Upper lobe of left lung (tissue), 4 donors: Measurements from ENCODE around the gene ARSD.

Source experiments
- CTCF ChIP-seq, 6 experiments: fragments of 450-650 bp in 4 of 6; fragments of 200-600 bp in 2 of 6; sonication (generic) in 2 of 6; IDR thresholded peaks; one replicate each; pipeline ENCODE4 v1.5.1; 2016 to 2019; ENCODE audit warnings: antibody characterized with exemption in 6 of 6
- EP300 ChIP-seq, 4 donors: sonication (generic); formaldehyde crosslinking; IDR thresholded peaks; one replicate each; pipeline ENCODE4 v1.5.1; 2017; ENCODE audit warnings: antibody characterized with exemption in 4 of 4, control low read depth in 2 of 4
- POLR2A ChIP-seq, 4 donors: fragments of 450-650 bp; IDR thresholded peaks; one replicate each; pipeline ENCODE4 v1.5.1; 2016 to 2017; ENCODE audit warnings: antibody characterized with exemption in 4 of 4, mild to moderate bottlenecking in 2 of 4

DNA sequence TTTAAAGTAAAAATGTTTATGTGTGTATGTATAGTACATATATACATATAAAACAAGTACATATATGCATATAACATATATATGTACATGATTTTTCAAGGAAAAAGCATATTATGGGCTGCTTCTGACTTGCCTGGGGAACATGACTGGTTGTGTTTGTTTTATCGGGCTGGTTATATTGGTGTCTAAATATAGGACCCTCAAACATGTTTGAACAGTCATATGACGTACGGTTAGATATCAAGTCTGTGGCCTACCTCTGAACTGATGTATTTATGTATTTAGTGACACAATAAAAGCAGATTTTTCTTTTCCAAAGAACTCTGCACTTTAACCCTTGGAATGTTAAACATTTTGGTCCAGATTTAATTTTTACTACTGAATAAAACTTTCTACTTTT is 37.9 kb upstream of the ARSD start:
- TF ChIP-seq CTCF (IDR thresholded peaks at IDR 0.05) (no peak), POLR2A (IDR thresholded peaks at IDR 0.05) (no peak), EP300 (IDR thresholded peaks at IDR 0.05) (no peak)
